GM12874 (cell line): ENCODE results near the gene JMJD7.

ENCODE experiments used
- TF ChIP-seq, protein P1 (sequence below): IDR thresholded peaks from 2 replicates; pipeline ENCODE4 v1.5.1; 2011; ENCODE audit warnings: low read depth, mild to moderate bottlenecking, control low read depth, low read length, moderate library complexity; ENCODE audit not compliant: insufficient read depth

JMJD7 gene

GRCh38 chr15:41788262-41788661 lies 39.6 kb upstream of the JMJD7 start:
- TF ChIP-seq, protein P1, sequence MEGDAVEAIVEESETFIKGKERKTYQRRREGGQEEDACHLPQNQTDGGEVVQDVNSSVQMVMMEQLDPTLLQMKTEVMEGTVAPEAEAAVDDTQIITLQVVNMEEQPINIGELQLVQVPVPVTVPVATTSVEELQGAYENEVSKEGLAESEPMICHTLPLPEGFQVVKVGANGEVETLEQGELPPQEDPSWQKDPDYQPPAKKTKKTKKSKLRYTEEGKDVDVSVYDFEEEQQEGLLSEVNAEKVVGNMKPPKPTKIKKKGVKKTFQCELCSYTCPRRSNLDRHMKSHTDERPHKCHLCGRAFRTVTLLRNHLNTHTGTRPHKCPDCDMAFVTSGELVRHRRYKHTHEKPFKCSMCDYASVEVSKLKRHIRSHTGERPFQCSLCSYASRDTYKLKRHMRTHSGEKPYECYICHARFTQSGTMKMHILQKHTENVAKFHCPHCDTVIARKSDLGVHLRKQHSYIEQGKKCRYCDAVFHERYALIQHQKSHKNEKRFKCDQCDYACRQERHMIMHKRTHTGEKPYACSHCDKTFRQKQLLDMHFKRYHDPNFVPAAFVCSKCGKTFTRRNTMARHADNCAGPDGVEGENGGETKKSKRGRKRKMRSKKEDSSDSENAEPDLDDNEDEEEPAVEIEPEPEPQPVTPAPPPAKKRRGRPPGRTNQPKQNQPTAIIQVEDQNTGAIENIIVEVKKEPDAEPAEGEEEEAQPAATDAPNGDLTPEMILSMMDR: no peak

DNA sequence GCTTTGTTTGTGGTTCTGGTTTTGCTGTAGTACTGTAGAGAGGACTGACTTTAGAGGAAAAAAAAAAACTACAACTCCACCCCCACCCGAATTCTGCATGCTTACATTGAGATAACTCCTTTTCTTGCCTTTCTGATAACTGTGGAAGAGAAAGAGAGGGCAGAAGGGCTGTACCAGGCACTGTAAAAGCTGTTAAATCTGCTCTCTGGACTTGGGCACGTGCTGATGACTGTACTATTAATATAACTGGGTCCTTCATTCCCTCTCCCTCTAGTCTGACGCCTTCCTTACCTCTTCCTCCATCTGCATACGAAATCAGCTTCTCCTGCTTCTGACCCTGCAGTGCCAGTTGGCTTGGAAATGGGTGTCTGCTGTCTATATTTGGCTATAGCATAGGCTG lies 38.7 kb upstream of the JMJD7 start:
- TF ChIP-seq, protein P1: no peak

DNA sequence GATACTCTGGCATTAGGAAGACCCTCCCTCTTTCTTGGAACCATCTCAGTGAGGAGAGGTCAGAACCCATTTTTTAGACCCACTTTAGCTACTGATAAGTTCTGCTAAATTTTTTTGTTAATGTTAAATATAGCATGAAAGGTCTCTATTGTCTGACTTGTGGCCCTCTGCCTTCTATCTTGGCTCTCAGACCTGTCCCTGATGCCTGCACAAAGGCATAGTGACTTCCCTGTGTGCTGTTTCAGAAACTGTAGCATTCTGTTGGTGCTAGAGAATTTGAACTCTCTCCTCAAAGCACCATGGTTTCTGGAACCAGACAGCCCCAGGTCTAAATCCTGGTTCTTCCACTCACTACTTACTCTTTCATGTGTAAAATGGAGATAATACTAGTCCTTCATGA lies 38.2 kb upstream of the JMJD7 start:
- TF ChIP-seq, protein P1: no peak

GRCh38 chr15:41790169-41790568 lies 37.7 kb upstream of the JMJD7 start:
- TF ChIP-seq, protein P1: no peak

GRCh38 chr15:41790756-41791546 lies 36.9 kb upstream of the JMJD7 start:
- TF ChIP-seq, protein P1: no peak

- TF ChIP-seq, protein P1: no peak
Measured at GRCh38 chr15:41791547-41791937, 36.4 kb upstream of the JMJD7 start.

DNA sequence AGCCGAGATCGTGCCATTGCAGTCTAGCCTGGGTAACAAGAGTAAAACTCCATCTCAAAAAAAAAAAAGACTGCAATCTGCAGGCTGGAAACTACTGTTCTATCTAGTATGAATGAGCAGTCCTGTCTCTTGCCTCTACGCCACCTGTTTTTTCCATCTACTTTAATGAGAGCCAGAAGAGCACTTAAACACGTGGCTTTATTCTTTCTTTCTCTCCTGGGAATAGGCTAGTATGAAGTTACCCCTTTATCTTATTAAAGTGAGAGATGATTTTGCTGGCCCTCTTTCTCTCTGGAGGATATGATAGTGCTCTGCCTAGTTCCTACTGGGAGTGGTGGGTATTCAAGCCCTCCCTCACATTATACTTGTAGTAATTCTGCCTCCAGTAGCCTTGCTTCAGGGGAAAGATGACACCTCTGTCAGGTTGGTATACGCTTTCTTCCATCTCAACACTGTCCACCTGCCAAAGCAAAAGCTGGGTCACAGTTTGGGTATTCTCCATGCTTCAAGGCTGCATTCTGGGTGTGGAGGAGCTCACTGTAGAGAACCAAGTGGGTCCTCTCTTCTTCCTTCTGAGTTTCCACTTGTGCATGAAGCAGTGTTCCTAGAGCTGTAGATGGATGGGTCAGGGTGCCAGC lies 35.8 kb upstream of the JMJD7 start:
- TF ChIP-seq, protein P1: no peak
